NT2/D1 (cell line): Measurements from ENCODE around the gene CANT1.

Source experiments
- SUZ12 ChIP-seq: IDR thresholded peaks from 2 replicates; pipeline ENCODE4 v1.6.1; 2011; ENCODE audit not compliant: insufficient read length, insufficient read depth; ENCODE audit errors: extremely low read depth
- YY1 ChIP-seq: IDR thresholded peaks from 2 replicates; pipeline ENCODE4 v1.6.1; 2011; ENCODE audit not compliant: insufficient read length, insufficient read depth
- ZNF274 ChIP-seq: IDR thresholded peaks from 2 replicates; pipeline ENCODE4 v1.6.1; 2011; ENCODE audit warnings: mild to moderate bottlenecking, low read depth, low read length

DNA sequence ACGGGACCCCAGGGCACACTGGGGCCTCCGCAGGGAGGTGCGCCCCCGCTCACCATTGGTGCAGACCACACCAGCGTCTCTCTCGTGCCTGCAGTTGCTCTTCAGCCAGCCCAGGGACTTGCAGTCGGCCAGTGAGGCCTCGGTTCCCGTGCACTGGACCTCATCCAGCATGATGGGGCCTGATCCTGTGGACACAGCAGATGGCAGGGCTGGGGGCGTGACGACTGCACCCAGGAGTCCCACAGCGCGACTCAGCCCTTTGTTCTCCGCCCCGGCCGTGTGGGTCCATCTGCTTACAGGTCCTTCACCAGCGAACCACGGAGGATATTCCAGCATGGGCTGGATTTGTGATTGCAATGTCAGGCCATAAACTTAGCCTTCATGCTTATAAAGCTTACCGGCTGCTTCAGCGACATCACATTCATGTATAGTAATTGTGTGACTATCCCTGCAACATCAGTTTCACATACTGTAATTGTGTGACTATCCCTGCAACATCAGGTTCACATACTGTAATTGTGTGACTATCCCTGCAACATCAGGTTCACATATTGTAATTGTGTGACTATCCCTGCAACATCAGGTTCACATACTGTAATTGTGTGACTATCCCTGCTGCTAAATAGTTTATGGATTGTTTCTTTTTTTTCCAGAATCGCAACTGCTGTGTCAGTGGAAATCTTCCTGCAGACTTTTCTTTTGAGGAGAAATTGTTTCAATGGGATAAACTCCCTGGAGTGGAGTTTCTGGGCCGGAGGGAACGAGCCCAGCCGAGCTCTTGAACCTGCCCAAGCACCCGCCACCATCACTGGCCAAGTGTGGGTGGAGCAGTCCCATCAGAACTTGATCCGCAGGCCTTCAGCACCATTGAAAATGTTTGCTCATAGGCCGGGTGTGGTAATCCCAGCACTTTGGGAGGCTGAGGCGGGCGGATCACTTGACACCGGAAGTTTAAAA lies 34.7 kb downstream of the CANT1 start:
- no peak for TF ChIP-seq ZNF274
- peak; percentile 70 for TF ChIP-seq SUZ12
- TF ChIP-seq YY1 = no peak
